OCI-LY3 (cell line): Measurements from ENCODE around the gene AMER3.

Experiments
- H2AFZ ChIP-seq: fragments of 200-600, 300-600 bp; shearing (Covaris generic); 2 replicates; pipeline ENCODE4 v1.6.0; 2014; ENCODE audit warnings: antibody characterized with exemption, low read depth, low read length
- H3K27ac ChIP-seq: fragments of 200-600, 300-600 bp; sonication (generic); 2 replicates; pipeline ENCODE4 v1.5.1; 2014; ENCODE audit warnings: mild to moderate bottlenecking, low read length, moderate library complexity, mixed read lengths
- H3K27me3 ChIP-seq: fragments of 200-600, 300-600 bp; sonication (generic); 2 replicates; pipeline ENCODE4 v1.6.1; 2014; ENCODE audit warnings: low read depth, low read length, mixed read lengths
- H3K36me3 ChIP-seq: fragments of 200-600, 300-600 bp; sonication (generic); replicated peaks from 2 replicates; pipeline ENCODE3; 2014; ENCODE audit warnings: low read depth, low read length, mixed read lengths
- H3K4me1 ChIP-seq: fragments of 300-600, 200-600 bp; sonication (generic); 2 replicates; pipeline ENCODE4 v1.6.1; 2014; ENCODE audit warnings: low read length, mixed read lengths
- H3K4me2 ChIP-seq: fragments of 200-600, 300-600 bp; sonication (generic); 2 replicates; pipeline ENCODE4 v1.6.1; 2014; ENCODE audit warnings: low read length, mixed read lengths
- H3K4me3 ChIP-seq: fragments of 300-600, 200-600 bp; sonication (generic); 2 replicates; pipeline ENCODE4 v1.5.1; 2014; ENCODE audit warnings: antibody characterized with exemption, mild to moderate bottlenecking, low read length, moderate library complexity
- H3K79me2 ChIP-seq: fragments of 300-600, 200-600 bp; shearing (Covaris generic); 2 replicates; pipeline ENCODE4 v1.6.1; 2014; ENCODE audit warnings: mild to moderate bottlenecking, low read length, mixed read lengths
- H3K9ac ChIP-seq: fragments of 300-600, 200-600 bp; shearing (Covaris generic); 2 replicates; pipeline ENCODE4 v1.6.0; 2014; ENCODE audit warnings: mild to moderate bottlenecking, low read length, moderate library complexity
- H3K9me3 ChIP-seq: fragments of 200-600, 300-600 bp; shearing (Covaris generic); 2 replicates; pipeline ENCODE4 v1.6.1; 2014; ENCODE audit warnings: low read length, mixed read lengths; ENCODE audit not compliant: insufficient read depth
- H4K20me1 ChIP-seq: fragments of 200-600, 300-600 bp; sonication (generic); 2 replicates; pipeline ENCODE4 v1.6.1; 2016; ENCODE audit warnings: low read length, mixed read lengths; ENCODE audit not compliant: insufficient read depth
- CTCF ChIP-seq: fragments of 200-600, 300-600 bp; sonication (generic); IDR thresholded peaks from 2 replicates; pipeline ENCODE4 v1.5.1; 2014; ENCODE audit warnings: antibody characterized with exemption, low read length, low read depth
- EZH2phosphoT487 ChIP-seq: fragments of 200-600 bp; shearing (Covaris generic); IDR thresholded peaks from 2 replicates; pipeline ENCODE4 v1.6.1; 2018; ENCODE audit warnings: antibody characterized with exemption, mixed run types, low read depth

AMER3 gene

GRCh38 chr2:130756053-130756873, 923 bp downstream of the AMER3 start:
- no peak overlapping the region for H3K9ac ChIP-seq
- no peak overlapping the region for H3K4me2 ChIP-seq
- H3K4me3 ChIP-seq: no peak overlapping the region

GRCh38 chr2:130756874-130757668, 1.7 kb downstream of the AMER3 start:
- Histone ChIP-seq H3K36me3 (no peaks in the 10 kb centered on the region), H3K4me2 (no peak overlapping the region), H3K4me1 (no peaks in the 10 kb centered on the region), H3K9ac (no peak overlapping the region), H3K27ac (no peak overlapping the region), H2AFZ (no peak overlapping the region), H4K20me1 (no peaks in the 10 kb centered on the region), H3K27me3 (no peaks in the 10 kb centered on the region), H3K9me3 (no peaks in the 10 kb centered on the region), H3K4me3 (no peak overlapping the region), H3K79me2 (no peaks in the 10 kb centered on the region)
- TF ChIP-seq EZH2phosphoT487: no peak
- no peak for TF ChIP-seq CTCF

More at GRCh38 chr2:130756053-130756873, 923 bp downstream of the AMER3 start:
- TF ChIP-seq CTCF (no peak), EZH2phosphoT487 (no peak)
- no peaks in the 10 kb centered on the region for H3K27me3 ChIP-seq
- H3K79me2 ChIP-seq: no peaks in the 10 kb centered on the region
- H3K9me3 ChIP-seq: no peaks in the 10 kb centered on the region
- H2AFZ ChIP-seq: no peak overlapping the region
- no peaks in the 10 kb centered on the region for H3K36me3 ChIP-seq
- H3K4me1 ChIP-seq: no peaks in the 10 kb centered on the region
- H3K27ac ChIP-seq: no peak overlapping the region
- no peaks in the 10 kb centered on the region for H4K20me1 ChIP-seq

- no peak for TF ChIP-seq EZH2phosphoT487
- Histone ChIP-seq H3K79me2 (no peaks in the 10 kb centered on the region), H3K4me1 (no peaks in the 10 kb centered on the region), H4K20me1 (no peaks in the 10 kb centered on the region), H3K27ac (no peak overlapping the region), H3K9me3 (no peaks in the 10 kb centered on the region), H3K4me2 (no peak overlapping the region), H3K4me3 (no peak overlapping the region), H3K9ac (no peak overlapping the region), H3K27me3 (no peaks in the 10 kb centered on the region), H3K36me3 (no peaks in the 10 kb centered on the region), H2AFZ (no peak overlapping the region)
These were observed 4.8 kb downstream of the AMER3 start for GRCh38 chr2:130759906-130760753.

- Histone ChIP-seq H3K4me1 (no peaks in the 10 kb centered on the region), H3K4me3 (no peak overlapping the region), H3K9me3 (no peaks in the 10 kb centered on the region), H4K20me1 (no peaks in the 10 kb centered on the region), H2AFZ (no peak overlapping the region), H3K27me3 (no peaks in the 10 kb centered on the region), H3K36me3 (no peaks in the 10 kb centered on the region), H3K79me2 (no peaks in the 10 kb centered on the region), H3K27ac (no peak overlapping the region), H3K9ac (no peak overlapping the region), H3K4me2 (no peak overlapping the region)
- TF ChIP-seq EZH2phosphoT487: no peak
- no peak for TF ChIP-seq CTCF
These were observed 5.7 kb downstream of the AMER3 start for GRCh38 chr2:130760754-130761751.
